ENCODE measurements around the gene GP5.

GP5 gene

GRCh38 chr3:194399166-194399565 is at the start of gene GP5:
Gene GP5 (minus strand): TSS chr3:194399266. CDS start chr3:194398282, 984 bp downstream.
- no peak for DNase-seq (ENCODE audit: low read depth)

GRCh38 chr3:194447657-194448056 is 48.6 kb upstream of the GP5 start:
- DNase-seq (ENCODE audit: low read depth) = no peak

GRCh38 chr3:194447161-194447560 is 48.1 kb upstream of the GP5 start:
- no peak for DNase-seq (ENCODE audit: low read depth)

GRCh38 chr3:194446754-194447153 is 47.7 kb upstream of the GP5 start:
- DNase-seq (ENCODE audit: low read depth) = no peak

- DNase-seq (ENCODE audit: low read depth) = no peak
Measured at GRCh38 chr3:194446172-194446571, 47.1 kb upstream of the GP5 start.

GRCh38 chr3:194443901-194444300 is 44.8 kb upstream of the GP5 start:
- DNase-seq (ENCODE audit: low read depth) = no peak

- DNase-seq (ENCODE audit: low read depth) = no peak
Measured at GRCh38 chr3:194440756-194441155, 41.7 kb upstream of the GP5 start.

- no peak for DNase-seq (ENCODE audit: low read depth)
Measured at GRCh38 chr3:194439881-194440550, 41.0 kb upstream of the GP5 start.

GRCh38 chr3:194434503-194434902 is 35.4 kb upstream of the GP5 start:
- DNase-seq (ENCODE audit: low read depth) = no peak

- no peak for DNase-seq (ENCODE audit: low read depth)
Measured at GRCh38 chr3:194431554-194431953, 32.5 kb upstream of the GP5 start.

GRCh38 chr3:194425399-194425798 is 26.3 kb upstream of the GP5 start:
- no peak for DNase-seq (ENCODE audit: low read depth)

- no peak for DNase-seq (ENCODE audit: low read depth)
Measured at GRCh38 chr3:194424953-194425352, 25.9 kb upstream of the GP5 start.

GRCh38 chr3:194424373-194424772 is 25.3 kb upstream of the GP5 start:
- DNase-seq (ENCODE audit: low read depth) = no peak

- DNase-seq (ENCODE audit: low read depth) = no peak
Measured at GRCh38 chr3:194423317-194423716, 24.3 kb upstream of the GP5 start.

- DNase-seq (ENCODE audit: low read depth) = no peak
Measured at GRCh38 chr3:194422188-194422587, 23.1 kb upstream of the GP5 start.

GRCh38 chr3:194418671-194419070 is 19.6 kb upstream of the GP5 start:
- DNase-seq (ENCODE audit: low read depth) = no peak

- DNase-seq (ENCODE audit: low read depth) = no peak
Measured at GRCh38 chr3:194407423-194407822, 8.4 kb upstream of the GP5 start.

GRCh38 chr3:194405766-194406165 is 6.7 kb upstream of the GP5 start:
- DNase-seq (ENCODE audit: low read depth) = no peak

GRCh38 chr3:194404365-194405140 is 5.5 kb upstream of the GP5 start:
- DNase-seq (ENCODE audit: low read depth) = no peak

GRCh38 chr3:194401868-194402329 is 2.8 kb upstream of the GP5 start:
- DNase-seq (ENCODE audit: low read depth) = no peak

- no peak for DNase-seq (ENCODE audit: low read depth)
Measured at GRCh38 chr3:194401346-194401745, 2.3 kb upstream of the GP5 start.

GRCh38 chr3:194399874-194400411 is 877 bp upstream of the GP5 start:
- no peak for DNase-seq (ENCODE audit: low read depth)

GRCh38 chr3:194397757-194398312 is 1.2 kb downstream of the GP5 start:
- no peak for DNase-seq (ENCODE audit: low read depth)
